Measurements from ENCODE around the gene GHR.

DNA sequence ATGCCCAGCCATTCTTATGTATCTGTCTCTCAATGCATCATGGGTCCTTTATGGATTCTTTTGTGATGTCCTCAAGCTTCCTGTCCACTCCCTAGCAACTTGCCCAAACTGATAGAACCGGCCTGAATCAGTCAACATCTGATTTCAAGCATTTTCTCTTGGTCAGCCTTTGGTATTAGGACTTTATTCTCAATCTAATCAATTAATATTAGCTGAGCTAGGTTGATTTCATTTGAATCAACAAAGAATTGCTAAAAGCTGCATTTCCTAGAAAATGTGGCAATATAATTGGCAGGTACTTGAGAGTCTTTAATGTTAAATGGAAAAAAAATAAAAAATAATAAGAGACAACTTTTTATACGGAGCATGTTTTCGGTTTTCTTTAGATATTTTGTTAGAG, 121.8 kb downstream of the GHR start:
- no peak for TF ChIP-seq IKZF3 (tag by site-specific recombination; IDR thresholded peaks at IDR 0.05)
- TF ChIP-seq, protein P1, sequence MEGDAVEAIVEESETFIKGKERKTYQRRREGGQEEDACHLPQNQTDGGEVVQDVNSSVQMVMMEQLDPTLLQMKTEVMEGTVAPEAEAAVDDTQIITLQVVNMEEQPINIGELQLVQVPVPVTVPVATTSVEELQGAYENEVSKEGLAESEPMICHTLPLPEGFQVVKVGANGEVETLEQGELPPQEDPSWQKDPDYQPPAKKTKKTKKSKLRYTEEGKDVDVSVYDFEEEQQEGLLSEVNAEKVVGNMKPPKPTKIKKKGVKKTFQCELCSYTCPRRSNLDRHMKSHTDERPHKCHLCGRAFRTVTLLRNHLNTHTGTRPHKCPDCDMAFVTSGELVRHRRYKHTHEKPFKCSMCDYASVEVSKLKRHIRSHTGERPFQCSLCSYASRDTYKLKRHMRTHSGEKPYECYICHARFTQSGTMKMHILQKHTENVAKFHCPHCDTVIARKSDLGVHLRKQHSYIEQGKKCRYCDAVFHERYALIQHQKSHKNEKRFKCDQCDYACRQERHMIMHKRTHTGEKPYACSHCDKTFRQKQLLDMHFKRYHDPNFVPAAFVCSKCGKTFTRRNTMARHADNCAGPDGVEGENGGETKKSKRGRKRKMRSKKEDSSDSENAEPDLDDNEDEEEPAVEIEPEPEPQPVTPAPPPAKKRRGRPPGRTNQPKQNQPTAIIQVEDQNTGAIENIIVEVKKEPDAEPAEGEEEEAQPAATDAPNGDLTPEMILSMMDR (tag by site-specific recombination; IDR thresholded peaks at IDR 0.05) = no peak
- no peak for TF ChIP-seq YY2 (tag by site-specific recombination; IDR thresholded peaks at IDR 0.05)
- TF ChIP-seq ZNF571 (tag by site-specific recombination; IDR thresholded peaks at IDR 0.05) = no peak
